ENCODE measurements around the gene C20orf173.

DNA sequence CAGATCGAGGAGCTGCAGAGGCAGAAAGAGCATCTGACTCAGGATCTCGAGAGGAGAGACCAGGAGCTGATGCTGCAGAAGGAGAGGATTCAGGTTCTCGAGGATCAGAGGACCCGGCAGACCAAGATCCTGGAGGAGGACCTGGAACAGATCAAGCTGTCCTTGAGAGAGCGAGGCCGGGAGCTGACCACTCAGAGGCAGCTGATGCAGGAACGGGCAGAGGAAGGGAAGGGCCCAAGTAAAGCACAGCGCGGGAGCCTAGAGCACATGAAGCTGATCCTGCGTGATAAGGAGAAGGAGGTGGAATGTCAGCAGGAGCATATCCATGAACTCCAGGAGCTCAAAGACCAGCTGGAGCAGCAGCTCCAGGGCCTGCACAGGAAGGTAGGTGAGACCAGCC lies 26.2 kb downstream of the C20orf173 start:
- TF ChIP-seq, protein P1, sequence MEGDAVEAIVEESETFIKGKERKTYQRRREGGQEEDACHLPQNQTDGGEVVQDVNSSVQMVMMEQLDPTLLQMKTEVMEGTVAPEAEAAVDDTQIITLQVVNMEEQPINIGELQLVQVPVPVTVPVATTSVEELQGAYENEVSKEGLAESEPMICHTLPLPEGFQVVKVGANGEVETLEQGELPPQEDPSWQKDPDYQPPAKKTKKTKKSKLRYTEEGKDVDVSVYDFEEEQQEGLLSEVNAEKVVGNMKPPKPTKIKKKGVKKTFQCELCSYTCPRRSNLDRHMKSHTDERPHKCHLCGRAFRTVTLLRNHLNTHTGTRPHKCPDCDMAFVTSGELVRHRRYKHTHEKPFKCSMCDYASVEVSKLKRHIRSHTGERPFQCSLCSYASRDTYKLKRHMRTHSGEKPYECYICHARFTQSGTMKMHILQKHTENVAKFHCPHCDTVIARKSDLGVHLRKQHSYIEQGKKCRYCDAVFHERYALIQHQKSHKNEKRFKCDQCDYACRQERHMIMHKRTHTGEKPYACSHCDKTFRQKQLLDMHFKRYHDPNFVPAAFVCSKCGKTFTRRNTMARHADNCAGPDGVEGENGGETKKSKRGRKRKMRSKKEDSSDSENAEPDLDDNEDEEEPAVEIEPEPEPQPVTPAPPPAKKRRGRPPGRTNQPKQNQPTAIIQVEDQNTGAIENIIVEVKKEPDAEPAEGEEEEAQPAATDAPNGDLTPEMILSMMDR (IDR thresholded peaks at IDR 0.05; ENCODE audit: borderline replicate concordance, extremely low read depth, low read length, poor library complexity, severe bottlenecking), result no peak
- TF ChIP-seq EZH2 (IDR thresholded peaks at IDR 0.05; ENCODE audit: borderline replicate concordance, low read depth, low read length, severe bottlenecking), result no peak
